ENCODE results near the gene TAF10. TPM values are rescaled to one million over a fixed set of nuclear protein-coding genes. Genes with fewer than 3 reads are reported as not detected.

Gene TAF10
- total RNA-seq, 1 donor from 2014 or later = 80.9 TPM

DNA sequence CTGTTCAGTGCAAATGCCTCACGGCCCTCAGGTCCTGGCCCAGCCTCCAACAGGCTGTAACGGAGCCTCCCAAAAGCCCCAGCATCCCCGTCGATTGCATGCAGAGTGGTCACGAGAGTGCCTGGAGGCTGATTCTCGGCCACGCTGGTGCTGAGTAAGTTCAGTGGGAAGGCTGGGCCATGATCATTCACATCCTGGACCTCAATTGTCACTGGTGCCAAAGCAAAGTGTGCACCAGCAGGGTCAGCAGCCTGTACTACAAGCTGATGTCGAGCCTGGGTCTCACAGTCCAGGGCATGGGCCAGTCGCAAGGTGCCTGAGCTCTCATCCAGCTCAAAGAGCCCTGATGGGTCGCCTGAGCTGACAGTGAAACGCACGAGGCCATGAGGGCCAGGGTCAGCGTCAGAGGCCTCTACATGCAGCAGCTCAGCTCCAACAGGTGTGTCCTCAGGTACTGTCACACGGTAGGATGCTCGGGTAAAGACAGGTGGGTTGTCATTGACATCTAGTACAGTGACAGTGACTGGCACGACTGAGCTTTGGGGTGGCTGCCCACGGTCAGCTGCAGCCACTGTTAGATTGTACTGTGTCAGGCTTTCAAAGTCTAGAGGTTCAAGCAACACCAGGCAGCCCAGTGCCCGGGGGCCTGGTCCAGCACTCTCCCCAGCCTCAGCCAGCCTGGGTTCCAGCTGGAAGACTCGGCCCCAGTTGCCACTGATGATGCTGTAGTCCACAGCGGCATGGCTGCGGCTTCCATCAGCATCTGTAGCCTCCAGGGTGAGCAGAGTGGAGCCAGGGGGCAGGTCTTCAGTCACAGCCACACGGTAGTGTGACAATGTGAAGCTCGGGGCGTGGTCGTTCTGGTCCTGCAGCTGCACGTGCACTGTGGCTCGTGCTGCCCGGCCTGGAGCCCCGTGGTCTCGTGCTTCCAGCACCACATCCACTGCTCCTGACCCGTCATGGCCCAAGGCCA is 11.7 kb upstream of the TAF10 start:
- peaks cover 13% of the 10 kb centered on the region for H3K36me3 Mint-ChIP-seq (ENCODE audit: low read depth)
- H3K4me1 Mint-ChIP-seq (ENCODE audit: low read depth) = no peaks in the 10 kb centered on the region
- DNase-seq (ENCODE audit: low spot score) = no peak
- H3K27me3 Mint-ChIP-seq (ENCODE audit: low read depth) = no peaks in the 10 kb centered on the region
- no peaks in the 10 kb centered on the region for H3K9me3 Mint-ChIP-seq (ENCODE audit: low read depth)
- H3K4me3 Mint-ChIP-seq (ENCODE audit: unreplicated experiment) = no peak overlapping the region
- TF ChIP-seq, protein P1, sequence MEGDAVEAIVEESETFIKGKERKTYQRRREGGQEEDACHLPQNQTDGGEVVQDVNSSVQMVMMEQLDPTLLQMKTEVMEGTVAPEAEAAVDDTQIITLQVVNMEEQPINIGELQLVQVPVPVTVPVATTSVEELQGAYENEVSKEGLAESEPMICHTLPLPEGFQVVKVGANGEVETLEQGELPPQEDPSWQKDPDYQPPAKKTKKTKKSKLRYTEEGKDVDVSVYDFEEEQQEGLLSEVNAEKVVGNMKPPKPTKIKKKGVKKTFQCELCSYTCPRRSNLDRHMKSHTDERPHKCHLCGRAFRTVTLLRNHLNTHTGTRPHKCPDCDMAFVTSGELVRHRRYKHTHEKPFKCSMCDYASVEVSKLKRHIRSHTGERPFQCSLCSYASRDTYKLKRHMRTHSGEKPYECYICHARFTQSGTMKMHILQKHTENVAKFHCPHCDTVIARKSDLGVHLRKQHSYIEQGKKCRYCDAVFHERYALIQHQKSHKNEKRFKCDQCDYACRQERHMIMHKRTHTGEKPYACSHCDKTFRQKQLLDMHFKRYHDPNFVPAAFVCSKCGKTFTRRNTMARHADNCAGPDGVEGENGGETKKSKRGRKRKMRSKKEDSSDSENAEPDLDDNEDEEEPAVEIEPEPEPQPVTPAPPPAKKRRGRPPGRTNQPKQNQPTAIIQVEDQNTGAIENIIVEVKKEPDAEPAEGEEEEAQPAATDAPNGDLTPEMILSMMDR (IDR thresholded peaks at IDR 0.05) = no peak
- H3K27ac Mint-ChIP-seq (ENCODE audit: unreplicated experiment) = no peak overlapping the region

DNA sequence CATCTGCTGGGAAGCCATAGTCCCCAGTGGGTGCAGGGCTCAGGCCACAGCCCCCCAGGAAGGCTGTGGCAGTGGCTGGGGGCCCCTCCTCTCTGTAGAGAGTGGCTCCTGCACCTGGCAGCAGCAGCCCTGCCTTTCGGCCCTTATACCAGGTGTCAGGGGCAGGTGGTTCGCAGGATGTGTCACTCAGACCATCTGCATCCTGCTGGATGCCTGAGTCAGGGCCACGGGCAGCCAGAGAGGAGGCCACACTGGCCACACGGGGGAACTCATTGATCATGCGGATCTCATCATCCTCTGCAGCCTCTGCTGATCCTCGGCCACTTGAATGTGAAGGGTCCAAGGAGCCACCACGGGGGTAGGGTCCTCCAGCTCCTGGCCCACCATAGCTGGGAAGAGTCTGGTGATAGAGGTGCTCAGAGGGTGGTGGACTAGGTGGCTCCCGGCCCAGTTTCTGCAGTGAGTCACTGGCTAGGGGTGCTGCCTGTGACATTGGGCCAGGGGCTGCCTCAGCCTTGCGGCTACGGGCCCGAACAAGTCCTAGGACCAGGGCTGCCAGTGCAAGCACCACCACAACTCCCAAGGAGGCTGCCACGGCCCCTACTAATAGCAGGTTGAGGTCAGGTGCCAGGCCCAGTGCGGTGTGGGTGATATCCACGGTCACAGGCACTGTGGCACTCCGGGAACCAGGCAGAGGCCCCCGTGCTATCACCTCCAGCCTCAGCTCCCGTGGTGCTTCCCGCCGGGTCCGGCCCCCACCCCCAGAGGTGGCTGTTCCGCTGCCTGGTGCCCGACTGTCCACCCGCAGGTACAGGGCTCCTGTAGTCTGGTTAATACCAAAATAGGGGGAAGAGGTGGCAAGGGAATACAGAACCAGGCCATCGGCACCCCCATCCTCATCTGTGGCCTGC is 10.5 kb upstream of the TAF10 start:
- Mint-ChIP-seq H3K27me3 (ENCODE audit: low read depth) (no peaks in the 10 kb centered on the region), H3K27ac (ENCODE audit: unreplicated experiment) (no peak overlapping the region), H3K9me3 (ENCODE audit: low read depth) (no peaks in the 10 kb centered on the region), H3K4me1 (ENCODE audit: low read depth) (no peaks in the 10 kb centered on the region), H3K4me3 (ENCODE audit: unreplicated experiment) (no peak overlapping the region), H3K36me3 (ENCODE audit: low read depth) (peaks cover 10% of the 10 kb centered on the region)
- TF ChIP-seq, protein P1 (IDR thresholded peaks at IDR 0.05) = no peak
- DNase-seq (ENCODE audit: low spot score) = no peak

DNA sequence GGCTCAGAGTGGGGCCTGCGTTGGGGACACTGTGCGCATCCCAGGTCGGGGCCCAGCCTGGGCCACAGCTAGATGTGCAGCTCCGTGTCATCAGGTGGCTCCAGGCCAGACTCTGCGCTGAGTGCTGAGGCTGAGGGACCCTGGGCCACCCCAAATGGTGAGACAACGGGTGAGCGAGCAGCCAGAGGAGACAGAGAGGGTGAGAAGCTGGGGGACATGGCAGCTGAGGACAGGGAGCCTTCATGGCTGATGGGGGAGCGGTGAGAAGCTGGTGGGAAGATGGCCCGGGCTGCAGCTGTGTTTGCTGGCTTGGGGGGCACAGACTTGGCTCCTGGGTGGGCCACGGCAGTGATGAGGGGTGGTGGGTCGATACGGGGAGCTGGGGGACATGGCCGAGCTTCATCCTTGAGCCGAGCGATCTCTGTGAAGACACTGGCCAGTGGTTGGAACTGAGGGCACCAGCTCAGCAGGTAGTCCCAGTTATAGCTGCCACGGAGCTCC is 9.7 kb upstream of the TAF10 start:
- Mint-ChIP-seq H3K4me1 (ENCODE audit: low read depth) (no peaks in the 10 kb centered on the region), H3K4me3 (ENCODE audit: unreplicated experiment) (no peak overlapping the region), H3K36me3 (ENCODE audit: low read depth) (peaks cover 9% of the 10 kb centered on the region), H3K27me3 (ENCODE audit: low read depth) (no peaks in the 10 kb centered on the region), H3K9me3 (ENCODE audit: low read depth) (no peaks in the 10 kb centered on the region), H3K27ac (ENCODE audit: unreplicated experiment) (no peak overlapping the region)
- DNase-seq (ENCODE audit: low spot score) = no peak
- TF ChIP-seq, protein P1 (IDR thresholded peaks at IDR 0.05) = no peak

DNA sequence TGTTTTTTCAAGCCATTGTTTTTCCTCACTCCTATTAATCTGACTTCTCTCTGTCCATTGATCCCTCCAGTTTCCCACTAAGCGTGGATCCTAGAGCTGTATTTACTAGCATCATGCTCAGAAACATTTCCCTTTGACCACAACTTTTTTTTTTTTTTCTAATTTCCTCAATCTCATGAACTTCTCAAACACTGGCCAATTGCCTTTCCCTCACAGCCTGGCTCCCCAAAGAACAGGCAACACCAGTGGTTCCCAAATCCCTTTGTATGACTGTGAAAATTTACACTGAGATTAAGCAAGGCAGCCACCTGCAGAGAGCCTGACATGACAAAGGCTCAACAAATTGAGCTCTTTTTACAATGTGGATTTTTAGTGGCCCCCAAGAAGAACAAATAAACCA is 8.6 kb upstream of the TAF10 start:
- H3K27me3 Mint-ChIP-seq (ENCODE audit: low read depth) = no peaks in the 10 kb centered on the region
- H3K27ac Mint-ChIP-seq (ENCODE audit: unreplicated experiment) = no peak overlapping the region
- H3K4me3 Mint-ChIP-seq (ENCODE audit: unreplicated experiment) = no peak overlapping the region
- DNase-seq (ENCODE audit: low spot score) = no peak
- peaks cover 10% of the 10 kb centered on the region for H3K36me3 Mint-ChIP-seq (ENCODE audit: low read depth)
- TF ChIP-seq, protein P1 (IDR thresholded peaks at IDR 0.05) = no peak
- peaks cover 3% of the 10 kb centered on the region for H3K4me1 Mint-ChIP-seq (ENCODE audit: low read depth)
- no peaks in the 10 kb centered on the region for H3K9me3 Mint-ChIP-seq (ENCODE audit: low read depth)

All from chondrocyte (in vitro differentiated cells).